GM12892 (cell line): Measurements from ENCODE around the gene RNF26.

Experiments used
- POLR2AphosphoS5 ChIP-seq: IDR thresholded peaks from 2 replicates; pipeline ENCODE4 v1.6.1; 2011; ENCODE audit warnings: low read depth, low read length, control low read depth
- TAF1 ChIP-seq: IDR thresholded peaks from 2 replicates; pipeline ENCODE4 v1.6.1; 2011; ENCODE audit warnings: low read depth, mild to moderate bottlenecking, control low read depth, low read length, borderline replicate concordance

GRCh38 chr11:119363081-119363850 lies 28.9 kb downstream of the RNF26 start:
- TF ChIP-seq POLR2AphosphoS5 = no peak
- no peak for TF ChIP-seq TAF1
